PC-3 (cell line): Measurements from ENCODE around the gene CXCL5. TPM values are rescaled to one million over a fixed set of nuclear protein-coding genes. Genes with fewer than 3 reads are reported as not detected.

Experiments
- ATAC-seq: fragments of 200-7000 bp; cut with Tn5 transposase; 2 replicates; pipeline ENCODE4 v1.9.1; 2020; ENCODE audit warnings: mild to moderate bottlenecking, moderate library complexity
- BruUV-seq: library from RNA; stranded (reverse); fragments of 400-500 nt; replicated peaks from 2 replicates; lab custom pipeline; 2021; lab: Mats Ljungman, UMichigan
- CTCF ChIA-PET: fragments of 300-600 bp; sonication (Branson Sonifier 250); formaldehyde crosslinking; loops from one replicate; lab custom pipeline; 2022; ENCODE audit warnings: antibody characterized with exemption; lab: Charles Lee
- POLR2A ChIA-PET: fragments of 300-600 bp; sonication (Branson Sonifier 250); formaldehyde crosslinking; loops from one replicate; lab custom pipeline; 2022; ENCODE audit warnings: antibody characterized with exemption; ENCODE audit not compliant: unreplicated experiment; lab: Charles Lee
- DNase-seq: peaks from one replicate; pipeline ENCODE4 v3.0.0-alpha.2; 2015
- H2AFZ ChIP-seq: fragments of 300-600 bp; sonication (generic); 2 replicates; pipeline ENCODE4 v1.6.0; 2016; ENCODE audit warnings: antibody characterized with exemption, low read length
- H3F3A ChIP-seq: fragments of 300-600 bp; sonication (generic); one replicate; pipeline ENCODE4 v1.6.0; 2017; ENCODE audit warnings: antibody characterized with exemption, low read length, control low read depth, mild to moderate bottlenecking; ENCODE audit not compliant: unreplicated experiment
- H3K27ac ChIP-seq: fragments of 300-600 bp; sonication (generic); 2 replicates; pipeline ENCODE4 v1.5.1; 2016; ENCODE audit warnings: mild to moderate bottlenecking, low read length
- H3K27me3 ChIP-seq: fragments of 300-600 bp; sonication (generic); 2 replicates; pipeline ENCODE4 v1.6.1; 2016; ENCODE audit warnings: low read length, mixed read lengths
- H3K36me3 ChIP-seq: fragments of 300-600 bp; sonication (generic); 2 replicates; pipeline ENCODE4 v1.6.1; 2016; ENCODE audit warnings: low read depth, mixed run types, low read length, mixed read lengths
- H3K4me1 ChIP-seq: fragments of 300-600 bp; sonication (generic); 2 replicates; pipeline ENCODE4 v1.5.1; 2016; ENCODE audit warnings: low read length; ENCODE audit not compliant: insufficient read depth
- H3K4me2 ChIP-seq: fragments of 300-600 bp; sonication (generic); 2 replicates; pipeline ENCODE4 v1.6.0; 2016; ENCODE audit warnings: low read length
- H3K4me3 ChIP-seq: fragments of 300-600 bp; sonication (generic); 2 replicates; pipeline ENCODE4 v1.5.1; 2016; ENCODE audit warnings: mild to moderate bottlenecking, low read length, mixed read lengths
- H3K79me2 ChIP-seq: fragments of 300-600 bp; sonication (generic); 2 replicates; pipeline ENCODE4 v1.6.1; 2017; ENCODE audit warnings: low read length, mixed read lengths
- H3K9ac ChIP-seq: fragments of 300-600 bp; sonication (generic); 2 replicates; pipeline ENCODE4 v1.6.0; 2016; ENCODE audit warnings: mild to moderate bottlenecking, low read length
- H3K9me2 ChIP-seq: fragments of 300-600 bp; sonication (generic); replicated peaks from 2 replicates; pipeline ENCODE4 v1.6.1; 2016; ENCODE audit warnings: mixed run types, low read length, mixed read lengths
- H3K9me3 ChIP-seq: fragments of 300-600 bp; sonication (generic); 2 replicates; pipeline ENCODE4 v1.6.1; 2016; ENCODE audit warnings: low read length, mixed read lengths
- H4K20me1 ChIP-seq: fragments of 300-600 bp; sonication (generic); 2 replicates; pipeline ENCODE4 v1.6.1; 2016; ENCODE audit warnings: low read length, mixed read lengths
- EZH2 ChIP-seq: fragments of 300-600 bp; sonication (generic); IDR thresholded peaks from one replicate; pipeline ENCODE4 v1.6.1; 2017; ENCODE audit warnings: antibody characterized with exemption, mild to moderate bottlenecking, low read length; ENCODE audit not compliant: unreplicated experiment
- EZH2phosphoT487 ChIP-seq: fragments of 300-600 bp; sonication (generic); IDR thresholded peaks from 2 replicates; pipeline ENCODE4 v1.6.1; 2018; ENCODE audit warnings: mild to moderate bottlenecking, antibody characterized with exemption, low read length, borderline replicate concordance
- intact Hi-C: fragments of 100-400 bp; cut with micrococcal nuclease; formaldehyde crosslinking; loops from 2 replicates; pipeline ENCODE4 v1.9.0; 2023
- total RNA-seq: library from RNA; depleted of rRNA; stranded (reverse); fragments of >200 nt; gene quantifications from 2 replicates; pipeline ENCODE4 v1.2.3, GENCODE V29; 2014
- TF ChIP-seq, protein P1 (sequence below): fragments of 300-600 bp; sonication (generic); conservative IDR thresholded peaks from 2 replicates; pipeline ENCODE4 v1.5.1; 2017; ENCODE audit warnings: antibody characterized with exemption, low read depth, mild to moderate bottlenecking, low read length

Gene CXCL5
- total RNA-seq, 1 experiment from 2014 or later: 0.55 TPM

DNA sequence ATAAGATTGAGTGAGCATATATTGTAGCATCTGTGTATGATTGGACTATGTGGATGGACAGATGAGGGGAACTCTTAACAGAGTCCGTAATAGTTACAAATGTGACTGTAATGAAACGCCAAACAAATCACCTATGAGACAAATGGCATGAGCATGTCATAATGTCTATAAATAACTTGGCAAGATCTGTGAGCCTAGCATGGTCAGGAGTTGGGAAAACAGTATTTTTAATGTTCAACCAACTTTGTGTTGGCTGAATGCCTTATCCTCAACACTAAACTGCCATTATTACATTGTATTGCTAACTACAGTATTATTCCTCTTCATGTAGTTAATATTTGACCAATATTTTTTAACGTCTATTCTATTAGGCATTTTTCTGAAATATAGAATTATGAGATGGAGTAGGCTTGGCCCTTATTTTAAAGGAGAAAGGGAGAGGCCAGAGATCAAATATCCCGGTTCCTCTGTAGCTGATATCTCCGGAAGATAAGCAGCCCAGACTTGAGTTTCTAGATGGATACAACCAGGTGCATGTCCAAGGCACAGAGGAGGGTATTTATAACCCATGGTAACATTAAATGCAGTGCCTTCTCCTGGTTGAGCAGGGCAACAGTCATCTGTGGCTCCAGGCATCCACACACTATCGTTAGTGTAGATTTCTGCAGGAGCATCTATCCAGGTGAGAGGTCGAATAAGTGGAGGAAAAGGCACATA is 49.3 kb downstream of the CXCL5 start:
- no peak for TF ChIP-seq EZH2
- no peak for TF ChIP-seq EZH2phosphoT487
- TF ChIP-seq, protein P1, sequence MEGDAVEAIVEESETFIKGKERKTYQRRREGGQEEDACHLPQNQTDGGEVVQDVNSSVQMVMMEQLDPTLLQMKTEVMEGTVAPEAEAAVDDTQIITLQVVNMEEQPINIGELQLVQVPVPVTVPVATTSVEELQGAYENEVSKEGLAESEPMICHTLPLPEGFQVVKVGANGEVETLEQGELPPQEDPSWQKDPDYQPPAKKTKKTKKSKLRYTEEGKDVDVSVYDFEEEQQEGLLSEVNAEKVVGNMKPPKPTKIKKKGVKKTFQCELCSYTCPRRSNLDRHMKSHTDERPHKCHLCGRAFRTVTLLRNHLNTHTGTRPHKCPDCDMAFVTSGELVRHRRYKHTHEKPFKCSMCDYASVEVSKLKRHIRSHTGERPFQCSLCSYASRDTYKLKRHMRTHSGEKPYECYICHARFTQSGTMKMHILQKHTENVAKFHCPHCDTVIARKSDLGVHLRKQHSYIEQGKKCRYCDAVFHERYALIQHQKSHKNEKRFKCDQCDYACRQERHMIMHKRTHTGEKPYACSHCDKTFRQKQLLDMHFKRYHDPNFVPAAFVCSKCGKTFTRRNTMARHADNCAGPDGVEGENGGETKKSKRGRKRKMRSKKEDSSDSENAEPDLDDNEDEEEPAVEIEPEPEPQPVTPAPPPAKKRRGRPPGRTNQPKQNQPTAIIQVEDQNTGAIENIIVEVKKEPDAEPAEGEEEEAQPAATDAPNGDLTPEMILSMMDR: no peak
- H3K4me3 ChIP-seq: no peak overlapping the region
- intact Hi-C loops: loop anchor here (5.0 kb wide), 1 partner anchor 68 kb away; no protein-coding TSS in a partner anchor
- H3K9ac ChIP-seq: no peak overlapping the region
- H4K20me1 ChIP-seq: no peaks in the 10 kb centered on the region
- no peaks in the 10 kb centered on the region for H3K27me3 ChIP-seq
- H3K9me3 ChIP-seq: no peaks in the 10 kb centered on the region
- no peaks in the 10 kb centered on the region for H3K9me2 ChIP-seq
- no peak for ATAC-seq
- no peak overlapping the region for H3K27ac ChIP-seq
- ChIA-PET POLR2A (no interaction called here), CTCF (no interaction called here)
- no peak overlapping the region for H3K4me2 ChIP-seq
- H2AFZ ChIP-seq: no peak overlapping the region
- no peaks in the 10 kb centered on the region for H3F3A ChIP-seq
- no peaks in the 10 kb centered on the region for H3K4me1 ChIP-seq
- H3K36me3 ChIP-seq: no peaks in the 10 kb centered on the region
- BruUV-seq: no TSS peak
- no peaks in the 10 kb centered on the region for H3K79me2 ChIP-seq
- DNase-seq: no peak

DNA sequence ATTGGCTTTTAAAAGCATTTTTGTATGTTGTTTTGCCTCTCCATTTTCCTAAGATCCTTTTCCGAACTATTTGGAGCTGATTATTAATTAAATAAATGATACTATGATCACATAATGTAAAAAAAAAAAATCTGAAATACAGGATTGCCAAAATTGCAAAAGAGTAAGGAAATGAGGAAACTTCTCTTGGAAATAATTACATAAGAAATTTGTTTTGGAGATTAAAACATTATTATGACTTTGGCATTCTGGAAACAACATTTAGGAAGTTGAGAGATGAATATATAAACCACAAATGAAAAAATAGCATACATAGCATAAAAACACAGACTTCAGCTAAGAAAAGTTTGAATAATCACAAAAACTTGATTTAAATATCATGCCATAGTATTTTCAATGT is 50.2 kb downstream of the CXCL5 start:
- Histone ChIP-seq H3K9ac (no peak overlapping the region), H3K27me3 (no peaks in the 10 kb centered on the region), H4K20me1 (no peaks in the 10 kb centered on the region), H3K36me3 (no peaks in the 10 kb centered on the region), H3K9me2 (no peaks in the 10 kb centered on the region), H3F3A (no peaks in the 10 kb centered on the region), H3K4me1 (no peaks in the 10 kb centered on the region), H3K79me2 (no peaks in the 10 kb centered on the region), H3K4me3 (no peak overlapping the region), H3K9me3 (no peaks in the 10 kb centered on the region), H2AFZ (no peak overlapping the region), H3K27ac (no peak overlapping the region), H3K4me2 (no peak overlapping the region)
- no peak for DNase-seq
- CTCF ChIA-PET: no interaction called here
- POLR2A ChIA-PET: no interaction called here
- intact Hi-C loops: loop anchor here (5.0 kb wide), 1 partner anchor 69 kb away; no protein-coding TSS in a partner anchor
- no TSS peak for BruUV-seq
- TF ChIP-seq EZH2: no peak
- ATAC-seq: no peak

- ChIA-PET POLR2A (no interaction called here), CTCF (no interaction called here)
- Histone ChIP-seq H3K9ac (no peak overlapping the region), H3K79me2 (no peaks in the 10 kb centered on the region), H3K9me3 (no peaks in the 10 kb centered on the region), H3F3A (no peaks in the 10 kb centered on the region), H3K9me2 (no peaks in the 10 kb centered on the region), H3K4me3 (no peak overlapping the region), H4K20me1 (no peaks in the 10 kb centered on the region), H3K4me2 (no peak overlapping the region), H3K27me3 (no peaks in the 10 kb centered on the region), H3K27ac (no peak overlapping the region), H3K4me1 (no peaks in the 10 kb centered on the region), H3K36me3 (no peaks in the 10 kb centered on the region), H2AFZ (no peak overlapping the region)
- peak; percentile 91 for ATAC-seq
- intact Hi-C loops: loop anchor here (5.0 kb wide), 1 partner anchor 70 kb away; no protein-coding TSS in a partner anchor
- DNase-seq: peak; percentile 12
- no TSS peak for BruUV-seq
- TF ChIP-seq EZH2 (no peak), EZH2phosphoT487 (no peak)
- TF ChIP-seq, protein P1: no peak
Observed at GRCh38 chr4:73947239-73947985, 51.1 kb downstream of the CXCL5 start.
